GM12878 (cell line): ENCODE results near the gene OR10J5. TPM values are rescaled to one million over a fixed set of nuclear protein-coding genes. Genes with fewer than 3 reads are reported as not detected.

ENCODE experiments used
- ATAC-seq: fragments of 200-7000 bp; cut with Tn5 transposase; 3 replicates; pipeline ENCODE4 v1.9.1; 2020; ENCODE audit warnings: mild to moderate bottlenecking, moderate library complexity
- BruUV-seq: library from RNA; stranded (reverse); fragments of 400-500 nt; replicated peaks from 2 replicates; lab custom pipeline; 2021; lab: Mats Ljungman, UMichigan
- CTCF ChIA-PET: fragments of 300-600 bp; sonication (Branson Sonifier 250); formaldehyde crosslinking; extraction: SDS; loops from one replicate; lab custom pipeline; 2021; ENCODE audit warnings: inconsistent platforms; lab: Yijun Ruan, JAX
- POLR2A ChIA-PET: fragments of 350-600 bp; formaldehyde crosslinking; extraction: SDS; loops from one replicate; lab custom pipeline; 2021; ENCODE audit warnings: inconsistent platforms; lab: Charles Lee
- RAD21 ChIA-PET: fragments of 300-600 bp; sonication (Branson Sonifier 250); formaldehyde crosslinking; loops from one replicate; lab custom pipeline; 2023; ENCODE audit warnings: antibody characterized with exemption; ENCODE audit not compliant: unreplicated experiment; lab: Charles Lee
- SMC1A ChIA-PET: fragments of 300-600 bp; sonication (Branson Sonifier 250); formaldehyde crosslinking; loops from one replicate; lab custom pipeline; 2023; ENCODE audit not compliant: unreplicated experiment, uncharacterized antibody; lab: Charles Lee
- DNase-seq: peaks from one replicate; pipeline ENCODE4 v3.0.0-alpha.2; 2011; ENCODE audit warnings: low read depth, low spot score
- FAIRE-seq: peaks from 3 replicates; lab custom pipeline; 2011; peaks lifted over from hg19 to GRCh38; lab: Jason Lieb, UNC
- H2AFZ ChIP-seq: 2 replicates; pipeline ENCODE4 v1.6.0; 2011; ENCODE audit warnings: low read depth, low read length, control low read depth; ENCODE audit not compliant: control insufficient read depth
- H3K27ac ChIP-seq: 2 replicates; pipeline ENCODE4 v1.5.1; 2011; ENCODE audit warnings: control low read depth; ENCODE audit not compliant: control insufficient read depth, insufficient read depth
- H3K27me3 ChIP-seq, 2 experiments: replicated peaks in 1 of 2; 2 replicates each; pipeline versions ENCODE4 v1.6.0 to v1.6.1; 2011; ENCODE audit warnings: low read length in 1 of 2; ENCODE audit not compliant: control insufficient read depth in 2 of 2, insufficient read depth in 2 of 2
- H3K36me3 ChIP-seq, 2 experiments: 2 replicates each; pipeline ENCODE4 v1.5.1; 2011; ENCODE audit warnings: low read length in 1 of 2; ENCODE audit not compliant: control insufficient read depth in 2 of 2, insufficient read depth in 2 of 2
- H3K4me1 ChIP-seq: 2 replicates; pipeline ENCODE4 v1.6.1; 2011; ENCODE audit warnings: mild to moderate bottlenecking, low read length, moderate library complexity, mixed read lengths; ENCODE audit not compliant: control insufficient read depth, insufficient read depth
- H3K4me2 ChIP-seq: 2 replicates; pipeline ENCODE4 v1.6.0; 2011; ENCODE audit warnings: control low read depth; ENCODE audit not compliant: control insufficient read depth, insufficient read depth
- H3K4me3 ChIP-seq: fragments of 200-600 bp; sonication (generic); 2 replicates; pipeline ENCODE4 v1.5.1; 2016
- H3K79me2 ChIP-seq: 2 replicates; pipeline ENCODE4 v1.6.0; 2011; ENCODE audit warnings: low read length; ENCODE audit not compliant: control insufficient read depth, insufficient read depth
- H3K9ac ChIP-seq: 2 replicates; pipeline ENCODE4 v1.8.0; 2011; ENCODE audit warnings: low read length, control low read depth, mixed read lengths; ENCODE audit not compliant: control insufficient read depth, insufficient read depth
- H3K9me3 ChIP-seq: replicated peaks from 3 replicates; pipeline ENCODE4 v1.5.1; 2011; ENCODE audit warnings: mild to moderate bottlenecking, low read length; ENCODE audit not compliant: control insufficient read depth, insufficient read depth
- H4K20me1 ChIP-seq: 2 replicates; pipeline ENCODE4 v1.6.0; 2011; ENCODE audit not compliant: control insufficient read depth, insufficient read depth
- SPI1 ChIP-seq: IDR thresholded peaks from 2 replicates; pipeline ENCODE4 v1.6.1; 2011; ENCODE audit warnings: low read depth, mild to moderate bottlenecking, low read length, moderate library complexity, borderline replicate concordance; ENCODE audit not compliant: insufficient read depth
- ZBED1 ChIP-seq: IDR thresholded peaks from 2 replicates; pipeline ENCODE4 v1.6.1; 2016; ENCODE audit warnings: borderline replicate concordance
- in situ Hi-C: fragments of 300-500 bp; cut with MboI; formaldehyde crosslinking; loops from 9 replicates; pipeline ENCODE4 v1.14.3; 2018; ENCODE audit warnings: mixed read lengths
- intact Hi-C: fragments of 100-400 bp; cut with micrococcal nuclease; formaldehyde crosslinking; loops from one replicate; pipeline ENCODE4 v1.14.2; 2022; ENCODE audit not compliant: unreplicated experiment
- polyA plus RNA-seq, 11 experiments: library from polyadenylated mRNA; depleted of rRNA in 4 of 11; unstranded in 6 of 11; stranded (reverse) in 5 of 11; fragments of >200 nt; fragmentation: Nextera tagmentation in 4 of 11; fragmentation: Illumina TruSeq in 1 of 11; extraction: Ambion mirVana in 4 of 11; extraction: Trizol in 1 of 11; gene quantifications; 1 replicate in 1 of 11; 2 replicates in 10 of 11; pipeline versions ENCODE4 v1.2.1 to v1.2.3, GENCODE V29; 2011 to 2016; ENCODE audit warnings: inconsistent platforms in 2 of 11, missing spikeins in 2 of 11, low read depth in 1 of 11
- total RNA-seq, 4 experiments: library from RNA; depleted of rRNA in 3 of 4; stranded (reverse); fragments of >200 nt in 3 of 4; fragmentation: Illumina TruSeq in 1 of 4; extraction: Trizol in 1 of 4; gene quantifications; 2 replicates each; pipeline versions ENCODE4 v1.2.1 to v1.2.3, GENCODE V29; 2013 to 2021
- TF ChIP-seq, protein P1 (sequence below): fragments of 450-650 bp; IDR thresholded peaks from 2 replicates; pipeline ENCODE4 v1.6.1; 2017; ENCODE audit warnings: borderline replicate concordance
- TF ChIP-seq, protein P2 (sequence below): fragments of 450-650 bp; formaldehyde crosslinking; IDR thresholded peaks from 2 replicates; pipeline ENCODE4 v1.4.0; 2022; ENCODE audit warnings: mild to moderate bottlenecking, moderate library complexity

OR10J5 gene
- total and polyA plus RNA-seq, 10 of the 15 experiments (the other 5 are each of a cell fraction or from before 2014, with no cell fraction given) = not detected

DNA sequence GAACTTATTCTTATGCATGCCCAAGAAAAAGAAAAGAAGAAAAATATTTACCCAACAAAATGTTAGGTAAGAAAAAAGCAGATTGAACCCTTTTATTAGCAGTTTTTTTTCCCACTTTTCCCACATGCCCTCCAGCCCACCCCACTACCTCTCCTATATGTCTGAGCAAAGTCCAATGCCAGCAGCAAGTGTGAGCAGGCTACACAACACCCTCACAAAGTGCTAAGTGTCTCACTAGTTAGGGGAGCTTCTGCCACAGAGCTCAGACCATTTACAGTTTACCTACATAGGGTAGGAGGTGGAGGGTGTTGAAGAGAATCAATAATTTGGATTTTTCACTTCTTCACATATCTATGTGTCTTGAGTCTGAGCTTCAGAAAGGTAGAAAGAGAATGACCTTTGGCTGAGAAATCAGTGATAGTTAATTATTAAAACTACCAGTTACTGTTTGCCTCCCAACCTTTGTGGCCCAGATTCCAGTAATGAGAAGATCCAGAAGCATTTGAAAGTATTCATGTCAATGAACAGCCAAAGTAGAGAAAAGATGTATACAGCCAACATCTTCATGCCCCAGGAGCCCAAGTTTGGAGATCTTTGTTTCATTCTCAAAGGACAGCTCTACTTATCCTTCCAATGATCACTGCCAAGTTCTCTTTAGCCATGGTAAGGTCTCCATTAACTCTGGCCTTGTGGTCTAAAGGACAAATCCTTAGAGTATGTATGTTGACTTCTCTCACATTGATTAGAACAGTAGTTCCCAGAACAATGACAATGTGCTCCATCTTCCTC lies 26.2 kb downstream of the OR10J5 start:
- Histone ChIP-seq H3K27me3 (no peaks in the 10 kb centered on the region), H2AFZ (no peak overlapping the region), H3K27ac (no peak overlapping the region), H3K4me1 (no peaks in the 10 kb centered on the region), H3K36me3 (no peaks in the 10 kb centered on the region), H3K9ac (no peak overlapping the region), H4K20me1 (no peaks in the 10 kb centered on the region), H3K4me2 (no peak overlapping the region), H3K79me2 (no peaks in the 10 kb centered on the region), H3K9me3 (no peaks in the 10 kb centered on the region), H3K4me3 (no peak overlapping the region)
- CTCF ChIA-PET = no interaction called here
- FAIRE-seq (no peak), ATAC-seq (no peak), DNase-seq (no peak)
- in situ Hi-C loops = no loop called here
- intact Hi-C loops = no loop called here
- SMC1A ChIA-PET = no interaction called here
- no TSS peak for BruUV-seq
- POLR2A ChIA-PET = no interaction called here
- TF ChIP-seq ZBED1 (no peak), SPI1 (no peak)
- TF ChIP-seq, protein P1, sequence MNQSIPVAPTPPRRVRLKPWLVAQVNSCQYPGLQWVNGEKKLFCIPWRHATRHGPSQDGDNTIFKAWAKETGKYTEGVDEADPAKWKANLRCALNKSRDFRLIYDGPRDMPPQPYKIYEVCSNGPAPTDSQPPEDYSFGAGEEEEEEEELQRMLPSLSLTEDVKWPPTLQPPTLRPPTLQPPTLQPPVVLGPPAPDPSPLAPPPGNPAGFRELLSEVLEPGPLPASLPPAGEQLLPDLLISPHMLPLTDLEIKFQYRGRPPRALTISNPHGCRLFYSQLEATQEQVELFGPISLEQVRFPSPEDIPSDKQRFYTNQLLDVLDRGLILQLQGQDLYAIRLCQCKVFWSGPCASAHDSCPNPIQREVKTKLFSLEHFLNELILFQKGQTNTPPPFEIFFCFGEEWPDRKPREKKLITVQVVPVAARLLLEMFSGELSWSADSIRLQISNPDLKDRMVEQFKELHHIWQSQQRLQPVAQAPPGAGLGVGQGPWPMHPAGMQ = no peak
- TF ChIP-seq, protein P2, sequence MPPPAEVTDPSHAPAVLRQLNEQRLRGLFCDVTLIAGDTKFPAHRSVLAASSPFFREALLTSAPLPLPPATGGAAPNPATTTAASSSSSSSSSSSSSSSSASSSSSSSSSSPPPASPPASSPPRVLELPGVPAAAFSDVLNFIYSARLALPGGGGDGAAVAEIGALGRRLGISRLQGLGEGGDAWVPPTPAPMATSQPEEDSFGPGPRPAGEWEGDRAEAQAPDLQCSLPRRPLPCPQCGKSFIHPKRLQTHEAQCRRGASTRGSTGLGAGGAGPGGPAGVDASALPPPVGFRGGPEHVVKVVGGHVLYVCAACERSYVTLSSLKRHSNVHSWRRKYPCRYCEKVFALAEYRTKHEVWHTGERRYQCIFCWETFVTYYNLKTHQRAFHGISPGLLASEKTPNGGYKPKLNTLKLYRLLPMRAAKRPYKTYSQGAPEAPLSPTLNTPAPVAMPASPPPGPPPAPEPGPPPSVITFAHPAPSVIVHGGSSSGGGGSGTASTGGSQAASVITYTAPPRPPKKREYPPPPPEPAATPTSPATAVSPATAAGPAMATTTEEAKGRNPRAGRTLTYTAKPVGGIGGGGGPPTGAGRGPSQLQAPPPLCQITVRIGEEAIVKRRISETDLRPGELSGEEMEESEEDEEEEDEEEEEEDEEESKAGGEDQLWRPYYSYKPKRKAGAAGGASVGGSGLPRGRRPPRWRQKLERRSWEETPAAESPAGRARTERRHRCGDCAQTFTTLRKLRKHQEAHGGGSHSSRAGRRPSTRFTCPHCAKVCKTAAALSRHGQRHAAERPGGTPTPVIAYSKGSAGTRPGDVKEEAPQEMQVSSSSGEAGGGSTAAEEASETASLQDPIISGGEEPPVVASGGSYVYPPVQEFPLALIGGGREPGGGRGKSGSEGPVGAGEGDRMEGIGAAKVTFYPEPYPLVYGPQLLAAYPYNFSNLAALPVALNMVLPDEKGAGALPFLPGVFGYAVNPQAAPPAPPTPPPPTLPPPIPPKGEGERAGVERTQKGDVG (CRISPR knock-in tag) = no peak
- RAD21 ChIA-PET = no interaction called here
